ENCODE measurements around the gene ZNF850. TPM values are rescaled to one million over a fixed set of nuclear protein-coding genes. Genes with fewer than 3 reads are reported as not detected.

Gene ZNF850
- total RNA-seq, 6 experiments from 2014 or later: 1.7 to 2.5 (median 1.9) TPM

- Mint-ChIP-seq H3K36me3 (ENCODE audit: low read depth) (peaks cover 70% of the 10 kb centered on the region), H3K27me3 (ENCODE audit: insufficient read depth) (peaks cover 5% of the 10 kb centered on the region), H3K4me3 (peak overlapping the region; percentile 8), H3K9me3 (peaks cover 64% of the 10 kb centered on the region), H3K27ac (no peak overlapping the region), H3K4me1 (ENCODE audit: low read depth) (peaks cover 26% of the 10 kb centered on the region)
- DNase-seq: no peak
- TF ChIP-seq CTCF (IDR thresholded peaks at IDR 0.05): no peak
Measured at GRCh38 chr19:36668646-36669045, 104.0 kb downstream of the ZNF850 start.

- Mint-ChIP-seq H3K27ac (peak overlapping the region; percentile 64), H3K4me3 (peak overlapping the region; percentile 98), H3K36me3 (ENCODE audit: low read depth) (peaks cover 76% of the 10 kb centered on the region), H3K4me1 (ENCODE audit: low read depth) (peaks cover 26% of the 10 kb centered on the region), H3K9me3 (peaks cover 75% of the 10 kb centered on the region), H3K27me3 (ENCODE audit: insufficient read depth) (peaks cover 7% of the 10 kb centered on the region)
- TF ChIP-seq CTCF (IDR thresholded peaks at IDR 0.05): no peak
- no peak for DNase-seq
Measured at GRCh38 chr19:36665832-36666231, 106.8 kb downstream of the ZNF850 start.

Other genes starting within 250 kb of the ZNF850 start
- gene ZNF260, start 244.5 kb downstream of the ZNF850 start, total RNA-seq (2021; fragmentation: NEBNext Ultra II Directional; extraction: Animal tissue kit (Norgen Biotek cat#: 25700)): 10 to 100 TPM in 2 of 6 experiments, 1 to 10 TPM in 4; 9.2 to 11.9 (median 9.8) TPM
- 1 to 10 TPM; 5.5 to 8.7 (median 7.5) TPM for gene ZNF529, start 199.5 kb downstream of the ZNF850 start, total RNA-seq (2021; fragmentation: NEBNext Ultra II Directional; extraction: Animal tissue kit (Norgen Biotek cat#: 25700))
- 1 to 10 TPM; 1.5 to 3.6 (median 2.5) TPM for gene ZNF382, start 167.5 kb downstream of the ZNF850 start, total RNA-seq (2021; fragmentation: NEBNext Ultra II Directional; extraction: Animal tissue kit (Norgen Biotek cat#: 25700))
- gene ZNF461, start 106.0 kb downstream of the ZNF850 start, total RNA-seq (2021; fragmentation: NEBNext Ultra II Directional; extraction: Animal tissue kit (Norgen Biotek cat#: 25700)): 1 to 10 TPM; 4.6 to 6.9 (median 6.5) TPM
- gene ZNF567, start 85.2 kb downstream of the ZNF850 start, total RNA-seq (2021; fragmentation: NEBNext Ultra II Directional; extraction: Animal tissue kit (Norgen Biotek cat#: 25700)): 1 to 10 TPM; 2.9 to 5.8 (median 4.2) TPM
- 1 to 10 TPM; 2.5 to 3.8 (median 3.0) TPM for gene ZNF790, start 65.6 kb upstream of the ZNF850 start, total RNA-seq (2021; fragmentation: NEBNext Ultra II Directional; extraction: Animal tissue kit (Norgen Biotek cat#: 25700))
- gene ZNF345, start 78.1 kb upstream of the ZNF850 start, total RNA-seq (2021; fragmentation: NEBNext Ultra II Directional; extraction: Animal tissue kit (Norgen Biotek cat#: 25700)): 1 to 10 TPM; 1.3 to 2.5 (median 1.8) TPM
- gene ZNF829, start 143.5 kb upstream of the ZNF850 start, total RNA-seq (2021; fragmentation: NEBNext Ultra II Directional; extraction: Animal tissue kit (Norgen Biotek cat#: 25700)): 1 to 10 TPM; 2.0 to 3.1 (median 2.9) TPM
- gene ZNF568, start 143.5 kb upstream of the ZNF850 start, total RNA-seq (2021; fragmentation: NEBNext Ultra II Directional; extraction: Animal tissue kit (Norgen Biotek cat#: 25700)): 1 to 10 TPM; 6.6 to 8.4 (median 6.9) TPM

All from HFFc6 (cell line).